BJ (cell line): ENCODE results near the gene MTM1. TPM values are rescaled to one million over a fixed set of nuclear protein-coding genes. Genes with fewer than 3 reads are reported as not detected.

Experiments
- CTCF ChIA-PET: fragments of 350-600 bp; formaldehyde crosslinking; extraction: SDS; loops from one replicate; lab custom pipeline; 2021; ENCODE audit warnings: antibody characterized with exemption, inconsistent platforms; lab: Yijun Ruan, JAX
- POLR2A ChIA-PET: fragments of 300-600 bp; sonication (Branson Sonifier 250); formaldehyde crosslinking; extraction: SDS; loops from one replicate; lab custom pipeline; 2021; ENCODE audit warnings: antibody characterized with exemption; lab: Charles Lee
- DNase-seq: peaks from one replicate; pipeline ENCODE4 v3.0.0-alpha.2; 2011; ENCODE audit warnings: low read depth
- H3K27me3 ChIP-seq: 2 replicates; pipeline ENCODE4 v1.6.0; 2011; ENCODE audit warnings: low read length; ENCODE audit not compliant: control insufficient read depth, insufficient read depth
- H3K36me3 ChIP-seq: 2 replicates; pipeline ENCODE4 v1.5.1; 2011; ENCODE audit warnings: low read length; ENCODE audit not compliant: control insufficient read depth, insufficient read depth
- H3K4me3 ChIP-seq: 2 replicates; pipeline ENCODE4 v1.5.1; 2011; ENCODE audit warnings: low read depth, mild to moderate bottlenecking, control low read depth, low read length
- CTCF ChIP-seq: IDR thresholded peaks from 2 replicates; pipeline ENCODE4 v1.5.1; 2011; ENCODE audit warnings: low read depth, mild to moderate bottlenecking, control low read depth, inconsistent platforms, low read length, moderate library complexity; ENCODE audit not compliant: insufficient read depth
- polyA plus RNA-seq: library from polyadenylated mRNA; depleted of rRNA; stranded (reverse); fragments of >200 nt; gene quantifications from 2 replicates; pipeline ENCODE4 v1.2.3, GENCODE V29; 2011

Gene MTM1
- polyA plus RNA-seq, 1 experiment, result 2.6 TPM

- ChIA-PET POLR2A (no interaction called here), CTCF (no interaction called here)
- no peaks in the 10 kb centered on the region for H3K27me3 ChIP-seq
- no peak for TF ChIP-seq CTCF
- H3K36me3 ChIP-seq, result no peaks in the 10 kb centered on the region
- no peak overlapping the region for H3K4me3 ChIP-seq
- no peak for DNase-seq
Measured at GRCh38 chrX:150573106-150573505, 4.7 kb downstream of the MTM1 start.

- POLR2A ChIA-PET, result no interaction called here
Measured at GRCh38 chrX:150573702-150574101, 5.3 kb downstream of the MTM1 start.

GRCh38 chrX:150574559-150575418, 6.4 kb downstream of the MTM1 start:
- H3K36me3 ChIP-seq, result no peaks in the 10 kb centered on the region
- POLR2A ChIA-PET, result no interaction called here
- H3K27me3 ChIP-seq, result no peaks in the 10 kb centered on the region
- H3K4me3 ChIP-seq, result no peak overlapping the region
- CTCF ChIA-PET, result no interaction called here
- TF ChIP-seq CTCF, result no peak
- DNase-seq, result no peak

More at GRCh38 chrX:150573702-150574101, 5.3 kb downstream of the MTM1 start:
- CTCF ChIA-PET, result no interaction called here
- H3K36me3 ChIP-seq, result no peaks in the 10 kb centered on the region
- no peak for TF ChIP-seq CTCF
- H3K27me3 ChIP-seq, result no peaks in the 10 kb centered on the region
- no peak overlapping the region for H3K4me3 ChIP-seq
- no peak for DNase-seq

- POLR2A ChIA-PET, result no interaction called here
- Histone ChIP-seq H3K36me3 (no peaks in the 10 kb centered on the region), H3K27me3 (no peaks in the 10 kb centered on the region), H3K4me3 (no peak overlapping the region)
- TF ChIP-seq CTCF, result no peak
- DNase-seq, result no peak
- CTCF ChIA-PET, result no interaction called here
Measured at GRCh38 chrX:150575419-150575814, 7.0 kb downstream of the MTM1 start.

- DNase-seq, result no peak
- H3K4me3 ChIP-seq, result no peak overlapping the region
- CTCF ChIA-PET, result no interaction called here
- no peak for TF ChIP-seq CTCF
- POLR2A ChIA-PET, result no interaction called here
- no peaks in the 10 kb centered on the region for H3K36me3 ChIP-seq
- H3K27me3 ChIP-seq, result no peaks in the 10 kb centered on the region
Measured at GRCh38 chrX:150577174-150577573, 8.8 kb downstream of the MTM1 start.
